PFSK-1 (cell line): ENCODE data around the gene EPHB3.

Experiments
- FOXP2 ChIP-seq: optimal IDR thresholded peaks from 2 replicates; pipeline ENCODE3; 2011; ENCODE audit warnings: borderline replicate concordance, control low read depth, inconsistent platforms; ENCODE audit not compliant: insufficient read depth; ENCODE audit errors: extremely low read length, extremely low read depth
- POLR2AphosphoS5 ChIP-seq: IDR thresholded peaks from 2 replicates; pipeline ENCODE4 v1.6.1; 2012; ENCODE audit warnings: low read depth, mild to moderate bottlenecking, control low read depth, low read length, moderate library complexity
- REST ChIP-seq, 2 experiments: IDR thresholded peaks; 2 replicates each; pipeline versions ENCODE4 v1.6.1 to v1.8.0; 2011 to 2012; ENCODE audit warnings: low read depth in 2 of 2, low read length in 2 of 2, control low read depth in 1 of 2, inconsistent platforms in 1 of 2, mild to moderate bottlenecking in 1 of 2, moderate library complexity in 1 of 2; ENCODE audit not compliant: insufficient read depth in 1 of 2
- SIN3A ChIP-seq: IDR thresholded peaks from 2 replicates; pipeline ENCODE4 v1.6.1; 2012; ENCODE audit warnings: mild to moderate bottlenecking, low read length, moderate library complexity, borderline replicate concordance; ENCODE audit not compliant: insufficient read depth
- TAF1 ChIP-seq: IDR thresholded peaks from 2 replicates; pipeline ENCODE4 v1.6.1; 2012; ENCODE audit warnings: low read length, control low read depth, borderline replicate concordance; ENCODE audit not compliant: insufficient read depth

EPHB3 gene

GRCh38 chr3:184549796-184550577, 11.6 kb upstream of the EPHB3 start:
- TF ChIP-seq POLR2AphosphoS5 (no peak), REST (IDR thresholded peaks at IDR 0.05; ENCODE audit: insufficient read depth in 1 of 2, low read depth in 2 of 2, low read length in 2 of 2) (no peak), FOXP2 (no peak), SIN3A (no peak), TAF1 (no peak)

- no peak for TF ChIP-seq TAF1
- TF ChIP-seq FOXP2, result no peak
- no peak for TF ChIP-seq POLR2AphosphoS5
- TF ChIP-seq SIN3A, result no peak
- TF ChIP-seq REST (IDR thresholded peaks at IDR 0.05; ENCODE audit: insufficient read depth in 1 of 2, low read depth in 2 of 2, low read length in 2 of 2), result no peak
Measured at GRCh38 chr3:184551103-184551502, 10.5 kb upstream of the EPHB3 start.

GRCh38 chr3:184551614-184552256, 9.8 kb upstream of the EPHB3 start:
- TF ChIP-seq POLR2AphosphoS5 (no peak), SIN3A (no peak), TAF1 (no peak), REST (IDR thresholded peaks at IDR 0.05; ENCODE audit: insufficient read depth in 1 of 2, low read depth in 2 of 2, low read length in 2 of 2) (no peak), FOXP2 (no peak)

GRCh38 chr3:184552296-184552695, 9.3 kb upstream of the EPHB3 start:
- TF ChIP-seq REST (IDR thresholded peaks at IDR 0.05; ENCODE audit: insufficient read depth in 1 of 2, low read depth in 2 of 2, low read length in 2 of 2), result no peak
